HepG2 (cell line): Measurements from ENCODE around the gene KIF1B. TPM values are rescaled to one million over a fixed set of nuclear protein-coding genes. Genes with fewer than 3 reads are reported as not detected.

Source experiments
- ATAC-seq: fragments of 200-7000 bp; cut with Tn5 transposase; 3 replicates; pipeline ENCODE4 v1.9.1; 2020; ENCODE audit warnings: mild to moderate bottlenecking, moderate library complexity
- BruUV-seq: library from RNA; stranded (reverse); fragments of 400-500 nt; replicated peaks from 2 replicates; lab custom pipeline; 2021; lab: Mats Ljungman, UMichigan
- CTCF ChIA-PET: fragments of 300-600 bp; formaldehyde crosslinking; extraction: SDS; loops from one replicate; lab custom pipeline; 2021; ENCODE audit warnings: low total read pairs, inconsistent platforms, low intra/inter-chr PET ratio; lab: Yijun Ruan, JAX
- POLR2A ChIA-PET: fragments of 350-600 bp; sonication (Branson Sonifier 250); formaldehyde crosslinking; loops from one replicate; lab custom pipeline; 2020; ENCODE audit warnings: antibody characterized with exemption, inconsistent platforms; lab: Yijun Ruan, JAX
- DNase-seq: peaks from one replicate; pipeline ENCODE4 v3.0.0-alpha.2; 2015; ENCODE audit warnings: low spot score
- FAIRE-seq: peaks from 3 replicates; lab custom pipeline; 2011; peaks lifted over from hg19 to GRCh38; lab: Jason Lieb, UNC
- H2AFZ ChIP-seq: one replicate; pipeline ENCODE4 v1.6.1; 2011; ENCODE audit warnings: low read length, inconsistent platforms
- H3K27ac ChIP-seq: fragments of 300-600 bp; 3 replicates; pipeline ENCODE4 v1.8.0; 2011; ENCODE audit warnings: mixed run types, mild to moderate bottlenecking, mixed read lengths, low read length, inconsistent platforms; ENCODE audit not compliant: insufficient read depth; ENCODE audit errors: extremely low read length
- H3K27me3 ChIP-seq, 2 experiments: fragments of 200-600 bp in 1 of 2; 2 replicates in 1 of 2; 3 replicates in 1 of 2; pipeline versions ENCODE4 v1.6.0 to v1.8.0; 2011; ENCODE audit warnings: low read length in 2 of 2, mild to moderate bottlenecking in 2 of 2, moderate library complexity in 2 of 2, inconsistent platforms in 1 of 2; ENCODE audit not compliant: insufficient read depth in 2 of 2, control insufficient read depth in 1 of 2
- H3K36me3 ChIP-seq, 2 experiments: fragments of 200-600 bp in 1 of 2; replicated peaks in 1 of 2; 2 replicates in 1 of 2; 3 replicates in 1 of 2; pipeline versions ENCODE4 v1.5.1 to v1.8.0; 2011; ENCODE audit warnings: low read length in 2 of 2, inconsistent platforms in 1 of 2; ENCODE audit not compliant: insufficient read depth in 2 of 2, control insufficient read depth in 1 of 2
- H3K4me1 ChIP-seq: 2 replicates; pipeline ENCODE4 v1.5.1; 2012; ENCODE audit warnings: low read length, inconsistent platforms; ENCODE audit not compliant: insufficient read depth
- H3K4me2 ChIP-seq: 2 replicates; pipeline ENCODE4 v1.6.0; 2011; ENCODE audit warnings: low read depth, low read length, inconsistent platforms
- H3K4me3 ChIP-seq, 3 experiments: fragments of 200-600 bp in 1 of 3; sonication (generic), shearing (Covaris generic) in 1 of 3; replicated peaks in 1 of 3; 2 replicates each; pipeline ENCODE4 v1.5.1; 2011 to 2016; ENCODE audit warnings: low read length in 3 of 3, inconsistent platforms in 2 of 3, low read depth in 2 of 3, mild to moderate bottlenecking in 2 of 3, control low read depth in 1 of 3, mixed read lengths in 1 of 3; ENCODE audit not compliant: insufficient read depth in 1 of 3
- H3K79me2 ChIP-seq: one replicate; pipeline ENCODE4 v1.6.1; 2011; ENCODE audit warnings: low read length, inconsistent platforms; ENCODE audit not compliant: insufficient read depth
- H3K9ac ChIP-seq: 2 replicates; pipeline ENCODE4 v1.6.0; 2011; ENCODE audit warnings: mild to moderate bottlenecking, low read depth, low read length, inconsistent platforms; ENCODE audit not compliant: insufficient read depth
- H3K9me3 ChIP-seq: 2 replicates; pipeline ENCODE4 v1.5.1; 2012; ENCODE audit warnings: mild to moderate bottlenecking, low read length
- H4K20me1 ChIP-seq: 2 replicates; pipeline ENCODE4 v1.6.0; 2011; ENCODE audit warnings: inconsistent platforms, mild to moderate bottlenecking, low read length, moderate library complexity; ENCODE audit not compliant: insufficient read depth
- GATAD2A ChIP-seq: IDR thresholded peaks from 2 replicates; pipeline ENCODE4 v1.6.1; 2016
- LBX2 ChIP-seq: sonication (generic); formaldehyde crosslinking; IDR thresholded peaks from 2 replicates; pipeline ENCODE4 v1.5.0; 2020; ENCODE audit warnings: missing genetic modification reagents, mild to moderate bottlenecking, borderline replicate concordance
- NR2F1 ChIP-seq, 2 experiments: fragments of 450-650 bp in 1 of 2; formaldehyde crosslinking in 1 of 2; IDR thresholded peaks; 2 replicates each; pipeline versions ENCODE4 v1.5.0 to v1.6.1; 2016 to 2020; ENCODE audit warnings: mild to moderate bottlenecking in 1 of 2, missing compliant biosample characterization in 1 of 2, missing genetic modification reagents in 1 of 2, moderate library complexity in 1 of 2
- POLR2A ChIP-seq, 2 experiments: IDR thresholded peaks; 2 replicates each; pipeline ENCODE4 v1.6.1; 2011; ENCODE audit warnings: low read depth in 2 of 2, low read length in 2 of 2, mild to moderate bottlenecking in 1 of 2, moderate library complexity in 1 of 2; ENCODE audit not compliant: insufficient read depth in 1 of 2
- PPARG ChIP-seq: conservative IDR thresholded peaks from 2 replicates; pipeline ENCODE4 v1.6.1; 2016; ENCODE audit warnings: missing biosample characterization, missing genetic modification reagents
- SATB2 ChIP-seq: sonication (generic); formaldehyde crosslinking; IDR thresholded peaks from 2 replicates; pipeline ENCODE4 v1.5.0; 2020; ENCODE audit warnings: missing genetic modification reagents
- SMYD3 ChIP-seq: sonication (generic); formaldehyde crosslinking; IDR thresholded peaks from 2 replicates; pipeline ENCODE4 v1.8.1; 2023; ENCODE audit warnings: mild to moderate bottlenecking, missing genetic modification reagents
- TBX2 ChIP-seq: sonication (generic); formaldehyde crosslinking; IDR thresholded peaks from 2 replicates; pipeline ENCODE4 v1.5.0; 2020; ENCODE audit warnings: missing genetic modification reagents, mild to moderate bottlenecking, borderline replicate concordance
- ZNF143 ChIP-seq: sonication (generic); formaldehyde crosslinking; IDR thresholded peaks from 2 replicates; pipeline ENCODE4 v1.4.0; 2020; ENCODE audit warnings: missing genetic modification reagents
- ZNF543 ChIP-seq: sonication (generic); formaldehyde crosslinking; IDR thresholded peaks from 2 replicates; pipeline ENCODE4 v1.4.0; 2020; ENCODE audit warnings: mild to moderate bottlenecking, missing genetic modification reagents
- ZNF768 ChIP-seq: sonication (generic); formaldehyde crosslinking; IDR thresholded peaks from 2 replicates; pipeline ENCODE4 v1.4.0; 2020; ENCODE audit warnings: missing genetic modification reagents
- ZNF780A ChIP-seq: sonication (generic); formaldehyde crosslinking; IDR thresholded peaks from 2 replicates; pipeline ENCODE4 v1.8.0; 2022; ENCODE audit warnings: mild to moderate bottlenecking, missing genetic modification reagents, moderate library complexity
- ZNF850 ChIP-seq: sonication (generic); formaldehyde crosslinking; conservative IDR thresholded peaks from 2 replicates; pipeline ENCODE4 v1.9.0; 2021; ENCODE audit warnings: mild to moderate bottlenecking, missing genetic modification reagents
- whole genome bisulfite sequencing: methylation state at CpG from one replicate; pipeline ENCODE4 v1.1.6; 2017; ENCODE audit warnings: low lambda C conversion rate; 5-methylcytosine and 5-hydroxymethylcytosine counted together
- in situ Hi-C: cut with HindIII; loops from 2 replicates; pipeline ENCODE4 v1.10.0; 2017; ENCODE audit warnings: low pct_unique_long_range_greater_than_20kb; ENCODE audit not compliant: extremely low pct_ligation_motif_present
- intact Hi-C: fragments of 100-400 bp; cut with micrococcal nuclease; formaldehyde crosslinking; loops from one replicate; pipeline ENCODE4 v1.10.0; 2022; ENCODE audit not compliant: unreplicated experiment
- polyA plus RNA-seq, 8 experiments: library from polyadenylated mRNA; depleted of rRNA in 3 of 8; stranded (reverse) in 7 of 8; unstranded in 1 of 8; fragments of >200 nt; fragmentation: Illumina TruSeq in 4 of 8; extraction: Trizol in 4 of 8; gene quantifications; 2 replicates each; pipeline versions ENCODE4 v1.2.1 to v1.2.3, GENCODE V29; 2011 to 2016; ENCODE audit warnings: low read depth in 4 of 8, missing spikeins in 1 of 8, mixed read lengths in 1 of 8; ENCODE audit not compliant: insufficient read depth in 1 of 8
- total RNA-seq, 5 experiments: library from RNA; depleted of rRNA; stranded (reverse); fragments of >200 nt; fragmentation: Illumina TruSeq; extraction: Trizol; gene quantifications; 2 replicates each; pipeline ENCODE4 v1.2.3, GENCODE V29; 2016; ENCODE audit warnings: low read depth in 1 of 5
- TF ChIP-seq, protein P1 (sequence below), 2 experiments: sonication (generic) in 1 of 2; formaldehyde crosslinking in 1 of 2; IDR thresholded peaks; 2 replicates each; pipeline versions ENCODE4 v1.4.0 to v1.6.1; 2016 to 2020; ENCODE audit warnings: borderline replicate concordance in 1 of 2, low read depth in 1 of 2, mild to moderate bottlenecking in 1 of 2, missing genetic modification reagents in 1 of 2
- TF ChIP-seq, protein P2 (sequence below): IDR thresholded peaks from 2 replicates; pipeline ENCODE4 v1.6.1; 2016; ENCODE audit warnings: control low read depth
- TF ChIP-seq, protein P3 (sequence below): sonication (generic); formaldehyde crosslinking; IDR thresholded peaks from 2 replicates; pipeline ENCODE4 v1.4.0; 2020; ENCODE audit warnings: missing genetic modification reagents
- TF ChIP-seq, protein P4 (sequence below): IDR thresholded peaks from 2 replicates; pipeline ENCODE4 v1.6.1; 2016
- TF ChIP-seq, protein P5 (sequence below): sonication (generic); formaldehyde crosslinking; IDR thresholded peaks from 2 replicates; pipeline ENCODE4 v1.4.0; 2020; ENCODE audit warnings: mild to moderate bottlenecking, missing genetic modification reagents

Gene KIF1B
- total and polyA plus RNA-seq, 2 of the 13 experiments (the other 11 are each of a cell fraction or from before 2014, with no cell fraction given): 26.7 to 32.5 TPM

DNA sequence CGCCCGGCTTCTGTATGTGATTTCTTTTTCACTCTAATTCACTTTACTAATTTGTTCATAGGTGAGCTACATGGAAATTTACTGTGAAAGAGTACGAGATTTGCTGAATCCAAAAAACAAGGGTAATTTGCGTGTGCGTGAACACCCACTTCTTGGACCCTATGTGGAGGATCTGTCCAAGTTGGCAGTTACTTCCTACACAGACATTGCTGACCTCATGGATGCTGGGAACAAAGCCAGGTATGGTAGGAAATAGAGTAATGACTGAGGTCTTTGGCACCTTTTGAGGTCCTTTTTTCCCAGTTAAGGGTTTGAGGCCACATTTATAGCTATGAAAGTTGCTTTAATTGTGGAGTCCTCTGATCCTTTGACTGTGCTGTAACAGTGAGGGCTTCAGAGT is 56.9 kb downstream of the KIF1B start (continued):
- TF ChIP-seq, protein P1, sequence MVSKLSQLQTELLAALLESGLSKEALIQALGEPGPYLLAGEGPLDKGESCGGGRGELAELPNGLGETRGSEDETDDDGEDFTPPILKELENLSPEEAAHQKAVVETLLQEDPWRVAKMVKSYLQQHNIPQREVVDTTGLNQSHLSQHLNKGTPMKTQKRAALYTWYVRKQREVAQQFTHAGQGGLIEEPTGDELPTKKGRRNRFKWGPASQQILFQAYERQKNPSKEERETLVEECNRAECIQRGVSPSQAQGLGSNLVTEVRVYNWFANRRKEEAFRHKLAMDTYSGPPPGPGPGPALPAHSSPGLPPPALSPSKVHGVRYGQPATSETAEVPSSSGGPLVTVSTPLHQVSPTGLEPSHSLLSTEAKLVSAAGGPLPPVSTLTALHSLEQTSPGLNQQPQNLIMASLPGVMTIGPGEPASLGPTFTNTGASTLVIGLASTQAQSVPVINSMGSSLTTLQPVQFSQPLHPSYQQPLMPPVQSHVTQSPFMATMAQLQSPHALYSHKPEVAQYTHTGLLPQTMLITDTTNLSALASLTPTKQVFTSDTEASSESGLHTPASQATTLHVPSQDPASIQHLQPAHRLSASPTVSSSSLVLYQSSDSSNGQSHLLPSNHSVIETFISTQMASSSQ (IDR thresholded peaks at IDR 0.05; ENCODE audit: low read depth): no peak
- TF ChIP-seq, protein P1 (CRISPR knock-in tag; IDR thresholded peaks at IDR 0.05; ENCODE audit: borderline replicate concordance): no peak
- TF ChIP-seq LBX2 (CRISPR knock-in tag) (no peak), POLR2A (IDR thresholded peaks at IDR 0.05; ENCODE audit: insufficient read depth in 1 of 2, low read depth in 2 of 2, low read length in 2 of 2) (no peak), ZNF543 (CRISPR knock-in tag) (no peak)

- ATAC-seq: no peak
- 98% methylated on average over 5 of the region's 5 CpGs for WGBS
- FAIRE-seq: no peak
- Histone ChIP-seq H3K79me2 (no peaks in the 10 kb centered on the region), H3K4me1 (peaks cover 13% of the 10 kb centered on the region), H3K4me3 (no peak overlapping the region), H3K4me2 (no peak overlapping the region), H2AFZ (no peak overlapping the region), H3K27ac (no peak overlapping the region), H3K36me3 (peaks cover 8 to 21% of the 10 kb centered on the region in 2 experiments; a peak in 4 of 5 replicates), H3K27me3 (no peaks in the 10 kb centered on the region), H4K20me1 (no peaks in the 10 kb centered on the region), H3K9me3 (no peaks in the 10 kb centered on the region), H3K9ac (no peak overlapping the region)
- no TSS peak for BruUV-seq
- intact Hi-C loops: no loop called here
- in situ Hi-C loops: no loop called here
- POLR2A ChIA-PET: no interaction called here
- CTCF ChIA-PET: no interaction called here
- no peak for DNase-seq
- TF ChIP-seq SATB2 (CRISPR knock-in tag): no peak
- TF ChIP-seq, protein P2, sequence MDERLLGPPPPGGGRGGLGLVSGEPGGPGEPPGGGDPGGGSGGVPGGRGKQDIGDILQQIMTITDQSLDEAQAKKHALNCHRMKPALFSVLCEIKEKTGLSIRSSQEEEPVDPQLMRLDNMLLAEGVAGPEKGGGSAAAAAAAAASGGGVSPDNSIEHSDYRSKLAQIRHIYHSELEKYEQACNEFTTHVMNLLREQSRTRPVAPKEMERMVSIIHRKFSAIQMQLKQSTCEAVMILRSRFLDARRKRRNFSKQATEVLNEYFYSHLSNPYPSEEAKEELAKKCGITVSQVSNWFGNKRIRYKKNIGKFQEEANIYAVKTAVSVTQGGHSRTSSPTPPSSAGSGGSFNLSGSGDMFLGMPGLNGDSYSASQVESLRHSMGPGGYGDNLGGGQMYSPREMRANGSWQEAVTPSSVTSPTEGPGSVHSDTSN (CRISPR knock-in tag): no peak
- TF ChIP-seq PPARG (CRISPR knock-in tag): no peak
- TF ChIP-seq ZNF768 (CRISPR knock-in tag): no peak
- TF ChIP-seq, protein P3, sequence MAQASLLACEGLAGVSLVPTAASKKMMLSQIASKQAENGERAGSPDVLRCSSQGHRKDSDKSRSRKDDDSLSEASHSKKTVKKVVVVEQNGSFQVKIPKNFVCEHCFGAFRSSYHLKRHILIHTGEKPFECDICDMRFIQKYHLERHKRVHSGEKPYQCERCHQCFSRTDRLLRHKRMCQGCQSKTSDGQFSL (CRISPR knock-in tag): no peak
- TF ChIP-seq ZNF143 (CRISPR knock-in tag): no peak
- TF ChIP-seq ZNF850 (CRISPR knock-in tag): no peak
- TF ChIP-seq, protein P4, sequence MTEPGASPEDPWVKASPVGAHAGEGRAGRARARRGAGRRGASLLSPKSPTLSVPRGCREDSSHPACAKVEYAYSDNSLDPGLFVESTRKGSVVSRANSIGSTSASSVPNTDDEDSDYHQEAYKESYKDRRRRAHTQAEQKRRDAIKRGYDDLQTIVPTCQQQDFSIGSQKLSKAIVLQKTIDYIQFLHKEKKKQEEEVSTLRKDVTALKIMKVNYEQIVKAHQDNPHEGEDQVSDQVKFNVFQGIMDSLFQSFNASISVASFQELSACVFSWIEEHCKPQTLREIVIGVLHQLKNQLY (CRISPR knock-in tag): no peak
- no peak for TF ChIP-seq SMYD3
- TF ChIP-seq NR2F1 (CRISPR knock-in tag; IDR thresholded peaks at IDR 0.05): no peak
- TF ChIP-seq, protein P5, sequence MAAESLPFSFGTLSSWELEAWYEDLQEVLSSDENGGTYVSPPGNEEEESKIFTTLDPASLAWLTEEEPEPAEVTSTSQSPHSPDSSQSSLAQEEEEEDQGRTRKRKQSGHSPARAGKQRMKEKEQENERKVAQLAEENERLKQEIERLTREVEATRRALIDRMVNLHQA (CRISPR knock-in tag): no peak
- TF ChIP-seq ZNF780A: no peak
- TF ChIP-seq GATAD2A (CRISPR knock-in tag): no peak
- TF ChIP-seq TBX2 (CRISPR knock-in tag): no peak
Observed at GRCh38 chr1:10267921-10268320, 57.6 kb downstream of the KIF1B start.
